ENCODE data around the gene TRPM2.
A peak's percentile ranks its signal among the peaks of the same experiment; 100 is the strongest.

GRCh38 chr21:44444286-44444931, 91.0 kb downstream of the TRPM2 start:
- TF ChIP-seq ZFX (IDR thresholded peaks at IDR 0.05; ENCODE audit: borderline replicate concordance) (no peak), CTCF (IDR thresholded peaks at IDR 0.05) (peak; percentile 73)
